Neutrophil (primary cell): ENCODE measurements around the gene TANGO2.

Source experiments
- H3K27ac ChIP-seq: fragments of 200-600 bp; sonication (generic); 2 replicates; pipeline ENCODE4 v1.5.1; 2016; ENCODE audit warnings: mild to moderate bottlenecking, moderate library complexity
- H3K27me3 ChIP-seq: fragments of 200-600 bp; sonication (generic); 2 replicates; pipeline ENCODE4 v1.6.0; 2016; ENCODE audit warnings: mild to moderate bottlenecking
- H3K36me3 ChIP-seq: fragments of 200-600 bp; sonication (generic); 2 replicates; pipeline ENCODE4 v1.5.1; 2017
- H3K4me1 ChIP-seq, 2 experiments: fragments of 200-600 bp in 1 of 2; sonication (generic) in 1 of 2; 1 replicate in 1 of 2; 2 replicates in 1 of 2; pipeline versions ENCODE4 v1.5.1 to v1.6.1; 2013 to 2016; ENCODE audit warnings: low read depth in 1 of 2, low read length in 1 of 2, mild to moderate bottlenecking in 1 of 2, moderate library complexity in 1 of 2; ENCODE audit not compliant: control insufficient read depth in 1 of 2, insufficient read depth in 1 of 2
- H3K4me3 ChIP-seq, 2 experiments: fragments of 200-600 bp in 1 of 2; sonication (generic) in 1 of 2; 1 replicate in 1 of 2; 2 replicates in 1 of 2; pipeline ENCODE4 v1.5.1; 2013 to 2016; ENCODE audit warnings: low read depth in 1 of 2, low read length in 1 of 2, mild to moderate bottlenecking in 1 of 2, moderate library complexity in 1 of 2
- H3K9me3 ChIP-seq: fragments of 200-600 bp; sonication (generic); 2 replicates; pipeline ENCODE4 v1.5.1; 2016
- TF ChIP-seq, protein P1 (sequence below): fragments of 200-600 bp; sonication (generic); IDR thresholded peaks from 2 replicates; pipeline ENCODE4 v1.5.1; 2016; ENCODE audit warnings: antibody characterized with exemption

TANGO2 gene

GRCh38 chr22:20055654-20056053, 34.7 kb downstream of the TANGO2 start:
- Histone ChIP-seq H3K9me3 (no peaks in the 10 kb centered on the region), H3K4me1 (no peaks in the 10 kb centered on the region), H3K4me3 (no peak overlapping the region), H3K27me3 (no peaks in the 10 kb centered on the region), H3K36me3 (peaks cover 94% of the 10 kb centered on the region), H3K27ac (no peak overlapping the region)
- TF ChIP-seq, protein P1, sequence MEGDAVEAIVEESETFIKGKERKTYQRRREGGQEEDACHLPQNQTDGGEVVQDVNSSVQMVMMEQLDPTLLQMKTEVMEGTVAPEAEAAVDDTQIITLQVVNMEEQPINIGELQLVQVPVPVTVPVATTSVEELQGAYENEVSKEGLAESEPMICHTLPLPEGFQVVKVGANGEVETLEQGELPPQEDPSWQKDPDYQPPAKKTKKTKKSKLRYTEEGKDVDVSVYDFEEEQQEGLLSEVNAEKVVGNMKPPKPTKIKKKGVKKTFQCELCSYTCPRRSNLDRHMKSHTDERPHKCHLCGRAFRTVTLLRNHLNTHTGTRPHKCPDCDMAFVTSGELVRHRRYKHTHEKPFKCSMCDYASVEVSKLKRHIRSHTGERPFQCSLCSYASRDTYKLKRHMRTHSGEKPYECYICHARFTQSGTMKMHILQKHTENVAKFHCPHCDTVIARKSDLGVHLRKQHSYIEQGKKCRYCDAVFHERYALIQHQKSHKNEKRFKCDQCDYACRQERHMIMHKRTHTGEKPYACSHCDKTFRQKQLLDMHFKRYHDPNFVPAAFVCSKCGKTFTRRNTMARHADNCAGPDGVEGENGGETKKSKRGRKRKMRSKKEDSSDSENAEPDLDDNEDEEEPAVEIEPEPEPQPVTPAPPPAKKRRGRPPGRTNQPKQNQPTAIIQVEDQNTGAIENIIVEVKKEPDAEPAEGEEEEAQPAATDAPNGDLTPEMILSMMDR: no peak

GRCh38 chr22:20056161-20056560, 35.3 kb downstream of the TANGO2 start:
- peaks cover 94% of the 10 kb centered on the region for H3K36me3 ChIP-seq
- H3K27ac ChIP-seq: no peak overlapping the region
- no peaks in the 10 kb centered on the region for H3K9me3 ChIP-seq
- H3K4me3 ChIP-seq: no peak overlapping the region
- H3K27me3 ChIP-seq: no peaks in the 10 kb centered on the region
- no peaks in the 10 kb centered on the region for H3K4me1 ChIP-seq
- TF ChIP-seq, protein P1: no peak

- no peak overlapping the region for H3K27ac ChIP-seq
- no peak overlapping the region for H3K4me3 ChIP-seq
- H3K36me3 ChIP-seq: peaks cover 94% of the 10 kb centered on the region
- H3K4me1 ChIP-seq: no peaks in the 10 kb centered on the region
- H3K9me3 ChIP-seq: no peaks in the 10 kb centered on the region
- TF ChIP-seq, protein P1: no peak
- H3K27me3 ChIP-seq: no peaks in the 10 kb centered on the region
Observed at GRCh38 chr22:20056696-20057386, 35.9 kb downstream of the TANGO2 start.

DNA sequence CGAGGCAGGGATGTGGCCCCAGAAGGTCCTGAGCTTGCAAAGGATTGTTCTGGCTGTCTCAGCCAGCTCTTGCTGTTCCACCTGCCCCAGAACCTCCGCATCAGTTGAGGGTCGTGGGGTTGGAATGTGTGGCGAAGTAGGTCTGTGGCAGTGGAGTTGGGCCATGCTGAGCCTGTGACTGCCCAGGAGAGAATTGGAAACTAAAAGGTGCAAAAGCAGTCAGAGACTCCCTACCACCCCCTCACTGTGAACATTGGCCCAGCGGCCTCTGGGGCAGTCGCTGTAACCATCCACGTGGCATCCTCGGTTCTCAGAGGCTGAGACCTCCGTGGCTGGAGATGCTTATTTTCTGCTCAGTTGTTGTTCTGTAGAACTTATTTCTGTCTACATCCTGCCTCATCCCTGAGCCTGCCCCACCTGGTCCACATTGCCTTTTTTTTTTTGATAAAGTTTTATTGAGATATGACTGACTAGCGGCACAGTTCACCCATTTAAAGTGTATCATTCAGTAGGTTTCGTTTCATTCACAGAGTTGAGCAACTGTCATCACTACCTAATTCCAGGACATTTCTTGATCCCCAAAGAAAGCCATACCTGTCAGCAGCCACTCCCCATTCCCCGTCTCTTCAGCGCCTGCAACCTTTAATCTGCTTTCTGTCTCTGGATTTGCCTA, 36.8 kb downstream of the TANGO2 start:
- H3K36me3 ChIP-seq: peaks cover 94% of the 10 kb centered on the region
- TF ChIP-seq, protein P1: no peak
- H3K4me3 ChIP-seq: no peak overlapping the region
- H3K27me3 ChIP-seq: no peaks in the 10 kb centered on the region
- no peaks in the 10 kb centered on the region for H3K9me3 ChIP-seq
- no peaks in the 10 kb centered on the region for H3K4me1 ChIP-seq
- no peak overlapping the region for H3K27ac ChIP-seq

DNA sequence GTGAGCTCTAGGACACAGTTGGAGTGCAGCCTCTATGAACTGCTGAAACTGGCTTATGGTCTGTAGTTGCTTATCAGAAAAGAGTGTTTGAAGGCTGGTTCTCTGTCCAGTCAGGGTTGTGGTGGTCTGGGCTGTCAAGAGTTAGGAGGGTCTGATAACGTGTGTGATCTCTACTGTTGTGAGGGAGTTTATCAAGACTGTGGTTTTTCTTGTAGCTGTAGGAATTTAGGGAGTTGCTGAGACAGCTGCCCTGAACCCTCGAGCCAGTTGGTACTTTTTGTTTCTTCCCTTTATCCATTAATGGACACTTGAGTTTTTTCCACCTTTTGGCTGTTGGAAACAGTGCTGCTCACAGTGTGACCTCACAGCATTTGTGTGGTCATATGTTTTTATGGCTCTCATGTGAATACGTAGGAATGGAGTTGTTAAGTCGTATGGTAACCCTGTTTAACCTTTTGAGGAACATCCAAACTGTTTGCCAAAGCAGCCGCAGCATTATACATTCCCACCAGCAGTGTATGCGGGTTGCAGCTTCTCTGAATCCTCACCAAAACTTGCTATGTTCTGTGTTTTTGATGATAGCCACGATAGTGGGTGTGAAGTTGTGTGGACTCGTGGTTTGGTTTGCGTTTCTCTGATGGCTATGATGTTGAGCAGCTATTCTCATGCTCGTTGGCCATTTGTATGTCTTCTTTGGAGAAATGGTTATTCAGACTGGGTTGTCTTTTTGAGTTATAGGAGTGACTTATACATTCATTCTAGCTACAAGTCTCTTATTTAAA, 38.3 kb downstream of the TANGO2 start:
- Histone ChIP-seq H3K27ac (no peak overlapping the region), H3K36me3 (peaks cover 94% of the 10 kb centered on the region), H3K4me3 (no peak overlapping the region), H3K9me3 (no peaks in the 10 kb centered on the region), H3K4me1 (no peaks in the 10 kb centered on the region), H3K27me3 (no peaks in the 10 kb centered on the region)
- TF ChIP-seq, protein P1: no peak
